SK-N-SH (cell line): ENCODE data around the gene ARHGEF18. TPM values are rescaled to one million over a fixed set of nuclear protein-coding genes. Genes with fewer than 3 reads are reported as not detected.
A peak's percentile ranks its signal among the peaks of the same experiment; 100 is the strongest.

Experiments used
- CTCF ChIA-PET: fragments of 300-600, 350-600 bp; formaldehyde crosslinking; extraction: SDS; loops from one replicate; lab custom pipeline; 2021; lab: Yijun Ruan, JAX
- POLR2A ChIA-PET: fragments of 350-600 bp; sonication (Branson Sonifier 250); formaldehyde crosslinking; extraction: SDS; loops from one replicate; lab custom pipeline; 2020; ENCODE audit warnings: antibody characterized with exemption, inconsistent platforms; lab: Yijun Ruan, JAX
- DNase-seq: peaks from one replicate; pipeline ENCODE4 v3.0.0; 2012
- H2AFZ ChIP-seq: fragments of 200-600 bp; sonication (generic); 2 replicates; pipeline ENCODE4 v1.8.1; 2016; ENCODE audit warnings: antibody characterized with exemption, mild to moderate bottlenecking, low read depth
- H3F3A ChIP-seq: fragments of 200-600 bp; sonication (generic); replicated peaks from 2 replicates; pipeline ENCODE3; 2016; ENCODE audit warnings: antibody characterized with exemption, mild to moderate bottlenecking; ENCODE audit not compliant: insufficient read depth
- H3K27ac ChIP-seq, 2 experiments: fragments of 200-500 bp in 1 of 2; fragments of 200-600 bp in 1 of 2; sonication (Bioruptor generic) in 1 of 2; sonication (generic), shearing (Covaris generic) in 1 of 2; 2 replicates each; pipeline versions ENCODE4 v1.5.1 to v1.6.1; 2014 to 2016; ENCODE audit warnings: low read depth in 2 of 2, inconsistent platforms in 1 of 2, low read length in 1 of 2, mild to moderate bottlenecking in 1 of 2, mixed read lengths in 1 of 2
- H3K27me3 ChIP-seq: fragments of 200-600 bp; sonication (generic), shearing (Covaris generic); 2 replicates; pipeline ENCODE4 v1.6.1; 2016; ENCODE audit warnings: mixed run types; ENCODE audit not compliant: insufficient read depth
- H3K36me3 ChIP-seq, 2 experiments: fragments of 200-500 bp in 1 of 2; fragments of 200-600 bp in 1 of 2; sonication (Bioruptor generic) in 1 of 2; sonication (generic) in 1 of 2; replicated peaks in 1 of 2; 2 replicates each; pipeline versions ENCODE3 to v1.5.1; 2014 to 2016; ENCODE audit warnings: low read length in 1 of 2, mild to moderate bottlenecking in 1 of 2; ENCODE audit not compliant: insufficient read depth in 2 of 2, control insufficient read depth in 1 of 2
- H3K4me1 ChIP-seq, 2 experiments: fragments of 200-500 bp in 1 of 2; fragments of 200-600 bp in 1 of 2; sonication (Bioruptor generic) in 1 of 2; sonication (generic), shearing (Covaris generic) in 1 of 2; 2 replicates each; pipeline versions ENCODE4 v1.5.1 to v1.6.1; 2014 to 2016; ENCODE audit warnings: low read depth in 1 of 2, low read length in 1 of 2, mixed run types in 1 of 2; ENCODE audit not compliant: insufficient read depth in 2 of 2, control insufficient read depth in 1 of 2
- H3K4me2 ChIP-seq: fragments of 200-600 bp; sonication (generic), shearing (Covaris generic); 2 replicates; pipeline ENCODE4 v1.6.1; 2017; ENCODE audit warnings: mixed run types
- H3K4me3 ChIP-seq, 2 experiments: fragments of 200-500 bp in 1 of 2; fragments of 200-600 bp in 1 of 2; sonication (Bioruptor generic) in 1 of 2; sonication (generic), shearing (Covaris generic) in 1 of 2; 2 replicates each; pipeline versions ENCODE4 v1.5.1 to v1.8.1; 2014 to 2016; ENCODE audit warnings: low read depth in 2 of 2, inconsistent platforms in 1 of 2, low read length in 1 of 2, mild to moderate bottlenecking in 1 of 2, mixed read lengths in 1 of 2, moderate library complexity in 1 of 2
- H3K79me2 ChIP-seq: fragments of 200-600 bp; sonication (generic); 2 replicates; pipeline ENCODE4 v1.8.1; 2017; ENCODE audit warnings: mild to moderate bottlenecking; ENCODE audit not compliant: insufficient read depth
- H3K9ac ChIP-seq: fragments of 200-600 bp; sonication (generic); 2 replicates; pipeline ENCODE4 v1.6.1; 2017; ENCODE audit warnings: mixed run types
- H3K9me2 ChIP-seq: fragments of 200-600 bp; sonication (generic); 2 replicates; pipeline ENCODE4 v1.6.1; 2017; ENCODE audit warnings: mixed run types
- H3K9me3 ChIP-seq: fragments of 200-600 bp; sonication (generic); 2 replicates; pipeline ENCODE4 v1.6.1; 2017; ENCODE audit warnings: mixed run types, mild to moderate bottlenecking, moderate library complexity
- H4K20me1 ChIP-seq: fragments of 200-600 bp; sonication (generic); 2 replicates; pipeline ENCODE4 v1.6.1; 2017; ENCODE audit warnings: mild to moderate bottlenecking, mixed run types; ENCODE audit not compliant: insufficient read depth
- ELF1 ChIP-seq: IDR thresholded peaks from 2 replicates; pipeline ENCODE4 v1.4.0; 2012
- EP300 ChIP-seq, 2 experiments: IDR thresholded peaks; 2 replicates each; pipeline versions ENCODE4 v1.4.0 to v1.6.1; 2012; ENCODE audit warnings: borderline replicate concordance in 1 of 2, low read depth in 1 of 2, low read length in 1 of 2
- FOSL2 ChIP-seq: IDR thresholded peaks from 2 replicates; pipeline ENCODE4 v1.4.0; 2012; ENCODE audit warnings: low read depth, mild to moderate bottlenecking, moderate library complexity, borderline replicate concordance
- FOXM1 ChIP-seq: IDR thresholded peaks from 2 replicates; pipeline ENCODE4 v1.4.0; 2012; ENCODE audit warnings: low read depth, mild to moderate bottlenecking
- GATA2 ChIP-seq: sonication (generic); formaldehyde crosslinking; IDR thresholded peaks from 2 replicates; pipeline ENCODE4 v1.5.0; 2020; ENCODE audit warnings: mild to moderate bottlenecking, missing genetic modification reagents
- IRF3 ChIP-seq: fragments of 150-350 bp; IDR thresholded peaks from 2 replicates; pipeline ENCODE4 v1.6.1; 2016; ENCODE audit warnings: mild to moderate bottlenecking, low read depth, low read length
- JUND ChIP-seq: IDR thresholded peaks from 2 replicates; pipeline ENCODE4 v1.4.0; 2012
- MEF2A ChIP-seq: IDR thresholded peaks from 2 replicates; pipeline ENCODE4 v1.4.0; 2012; ENCODE audit warnings: low read depth, borderline replicate concordance
- MXI1 ChIP-seq: IDR thresholded peaks from 2 replicates; pipeline ENCODE4 v1.6.1; 2012; ENCODE audit warnings: mild to moderate bottlenecking, low read depth, low read length, improper control_type of control experiment
- NFIC ChIP-seq: IDR thresholded peaks from 2 replicates; pipeline ENCODE4 v1.4.0; 2012; ENCODE audit warnings: borderline replicate concordance
- PBX3 ChIP-seq: IDR thresholded peaks from 2 replicates; pipeline ENCODE4; 2012
- RAD21 ChIP-seq: IDR thresholded peaks from 2 replicates; pipeline ENCODE4 v1.6.1; 2012; ENCODE audit warnings: mild to moderate bottlenecking, low read length
- REST ChIP-seq: IDR thresholded peaks from 2 replicates; pipeline ENCODE4 v1.6.1; 2012; ENCODE audit warnings: mild to moderate bottlenecking, low read depth, low read length, moderate library complexity
- RFX5 ChIP-seq: IDR thresholded peaks from 2 replicates; pipeline ENCODE4 v1.6.1; 2012; ENCODE audit warnings: mild to moderate bottlenecking, improper control_type of control experiment, low read length
- RXRA ChIP-seq: IDR thresholded peaks from 2 replicates; pipeline ENCODE4 v1.4.0; 2012; ENCODE audit warnings: low read depth, mild to moderate bottlenecking, borderline replicate concordance
- SIN3A ChIP-seq: IDR thresholded peaks from 2 replicates; pipeline ENCODE4 v1.6.1; 2012; ENCODE audit warnings: low read depth, mild to moderate bottlenecking, low read length, moderate library complexity, borderline replicate concordance
- TAF1 ChIP-seq: IDR thresholded peaks from 2 replicates; pipeline ENCODE4 v1.6.1; 2012; ENCODE audit warnings: low read depth, mild to moderate bottlenecking, low read length, moderate library complexity, borderline replicate concordance
- TEAD4 ChIP-seq: IDR thresholded peaks from 2 replicates; pipeline ENCODE4 v1.4.0; 2012; ENCODE audit warnings: mild to moderate bottlenecking, borderline replicate concordance; ENCODE audit not compliant: insufficient read depth
- USF1 ChIP-seq: IDR thresholded peaks from 2 replicates; pipeline ENCODE4 v1.4.0; 2012; ENCODE audit warnings: low read depth, borderline replicate concordance
- YY1 ChIP-seq: IDR thresholded peaks from 2 replicates; pipeline ENCODE4 v1.4.0; 2012; ENCODE audit warnings: low read depth, mild to moderate bottlenecking
- ZBTB33 ChIP-seq: IDR thresholded peaks from 2 replicates; pipeline ENCODE4 v1.4.0; 2012; ENCODE audit warnings: low read depth, borderline replicate concordance
- WGBS: methylation state at CpG from one replicate; pipeline ENCODE4 v1.1.6; 2017; ENCODE audit warnings: low lambda C conversion rate; 5-methylcytosine and 5-hydroxymethylcytosine counted together
- polyA plus RNA-seq, 3 experiments: library from polyadenylated mRNA; depleted of rRNA; stranded (reverse); fragments of >200 nt; gene quantifications; 2 replicates each; pipeline ENCODE4 v1.2.3, GENCODE V29; 2012

ARHGEF18 gene
- polyA plus RNA-seq, 1 of the 3 experiments (the other 2 are of a cell fraction) = 11.7 TPM

GRCh38 chr19:7386308-7386707 is 37.6 kb downstream of the ARHGEF18 start:
- H3K4me3 ChIP-seq = no peak overlapping the region
- H2AFZ ChIP-seq = no peak overlapping the region
- H4K20me1 ChIP-seq = no peaks in the 10 kb centered on the region
- no peak overlapping the region for H3K27ac ChIP-seq
- ChIA-PET CTCF (interaction anchor here (1.2 kb wide), 1 partner anchor 32 kb away, joined by 6 read pairs; no protein-coding TSS in a partner anchor), POLR2A (no interaction called here)
- H3K9me3 ChIP-seq = no peaks in the 10 kb centered on the region
- H3K4me1 ChIP-seq = no peaks in the 10 kb centered on the region
- DNase-seq = no peak
- no peaks in the 10 kb centered on the region for H3K9me2 ChIP-seq
- no peak for TF ChIP-seq MEF2A
- peak; percentile 18; the same call in 1 of the 2 replicates for TF ChIP-seq RAD21
- no peaks in the 10 kb centered on the region for H3K79me2 ChIP-seq
- H3F3A ChIP-seq = no peaks in the 10 kb centered on the region
- no peaks in the 10 kb centered on the region for H3K27me3 ChIP-seq
- no peaks in the 10 kb centered on the region for H3K36me3 ChIP-seq
- H3K4me2 ChIP-seq = no peak overlapping the region
- no peak overlapping the region for H3K9ac ChIP-seq
- 54% methylated on average over 7 of the region's 9 CpGs for WGBS

GRCh38 chr19:7386769-7387168 is 38.0 kb downstream of the ARHGEF18 start:
- CTCF ChIA-PET = interaction anchor here (1.2 kb wide), 1 partner anchor 32 kb away, joined by 6 read pairs; no protein-coding TSS in a partner anchor
- H4K20me1 ChIP-seq = no peaks in the 10 kb centered on the region
- H3K27ac ChIP-seq = no peak overlapping the region
- H3F3A ChIP-seq = no peaks in the 10 kb centered on the region
- no peak overlapping the region for H3K4me3 ChIP-seq
- no peak for DNase-seq
- H2AFZ ChIP-seq = no peak overlapping the region
- no peaks in the 10 kb centered on the region for H3K9me2 ChIP-seq
- no peak overlapping the region for H3K9ac ChIP-seq
- 71% methylated on average over 4 of the region's 8 CpGs for WGBS
- no peak overlapping the region for H3K4me2 ChIP-seq
- TF ChIP-seq JUND = no peak
- TF ChIP-seq MXI1 = no peak
- no peak for TF ChIP-seq RXRA
- no peak for TF ChIP-seq NFIC
- no peak for TF ChIP-seq REST
- no peak for TF ChIP-seq GATA2 (CRISPR knock-in tag)
- no peak for TF ChIP-seq RFX5
- TF ChIP-seq FOSL2 = no peak
- TF ChIP-seq YY1 = no peak
- no peak for TF ChIP-seq FOXM1
- TF ChIP-seq IRF3 = no peak
- no peak for TF ChIP-seq TEAD4
- TF ChIP-seq EP300 (IDR thresholded peaks at IDR 0.05; ENCODE audit: borderline replicate concordance in 1 of 2, low read depth in 1 of 2, low read length in 1 of 2) = no peak
- TF ChIP-seq ELF1 = no peak
- no peak for TF ChIP-seq TAF1
- TF ChIP-seq SIN3A = no peak
- TF ChIP-seq PBX3 = no peak
- no peak for TF ChIP-seq MEF2A
- no peak for TF ChIP-seq ZBTB33
- no peak for TF ChIP-seq USF1
- H3K27me3 ChIP-seq = no peaks in the 10 kb centered on the region
- H3K4me1 ChIP-seq = no peaks in the 10 kb centered on the region
- POLR2A ChIA-PET = no interaction called here
- H3K79me2 ChIP-seq = no peaks in the 10 kb centered on the region
- H3K9me3 ChIP-seq = no peaks in the 10 kb centered on the region
- H3K36me3 ChIP-seq = no peaks in the 10 kb centered on the region
